Fibroblast of lung (primary cell): Measurements from ENCODE around the gene DCK. TPM values are rescaled to one million over a fixed set of nuclear protein-coding genes. Genes with fewer than 3 reads are reported as not detected.

Experiments used
- DNase-seq, 2 donors: peaks; one replicate each; pipeline versions ENCODE4 v3.0.0 to v3.0.0-alpha.2; 2010; ENCODE audit warnings: low read depth in 2 of 2
- H2AFZ ChIP-seq: 2 replicates; pipeline ENCODE4 v1.5.1; 2012; ENCODE audit warnings: low read length, control low read depth, inconsistent platforms
- H3K27ac ChIP-seq: 2 replicates; pipeline ENCODE4 v1.5.1; 2011; ENCODE audit warnings: low read length, control low read depth; ENCODE audit not compliant: insufficient read depth
- H3K27me3 ChIP-seq: 2 replicates; pipeline ENCODE4 v1.5.1; 2011; ENCODE audit warnings: mild to moderate bottlenecking, low read length; ENCODE audit not compliant: control insufficient read depth, insufficient read depth
- H3K36me3 ChIP-seq: 2 replicates; pipeline ENCODE4 v1.5.1; 2011; ENCODE audit warnings: low read length; ENCODE audit not compliant: control insufficient read depth, insufficient read depth
- H3K4me1 ChIP-seq: 2 replicates; pipeline ENCODE4 v1.5.1; 2011; ENCODE audit warnings: low read length; ENCODE audit not compliant: control insufficient read depth, insufficient read depth; ENCODE audit errors: extremely low read depth
- H3K4me2 ChIP-seq: 2 replicates; pipeline ENCODE4 v1.5.1; 2011; ENCODE audit warnings: low read length, control low read depth; ENCODE audit not compliant: insufficient read depth; ENCODE audit errors: extremely low read depth
- H3K4me3 ChIP-seq, 4 experiments: fragments of 200-600 bp in 1 of 4; sonication (generic) in 1 of 4; replicated peaks in 1 of 4; 2 replicates each; pipeline ENCODE4 v1.5.1; 2011 to 2016; ENCODE audit warnings: low read length in 4 of 4, low read depth in 3 of 4, mild to moderate bottlenecking in 3 of 4, control low read depth in 2 of 4, inconsistent platforms in 1 of 4, mixed read lengths in 1 of 4; ENCODE audit not compliant: insufficient read depth in 1 of 4; ENCODE audit errors: control extremely low read depth in 1 of 4
- H3K79me2 ChIP-seq: 2 replicates; pipeline ENCODE4 v1.5.1; 2012; ENCODE audit warnings: mild to moderate bottlenecking, low read length, inconsistent platforms; ENCODE audit not compliant: control insufficient read depth, insufficient read depth
- H3K9ac ChIP-seq: 2 replicates; pipeline ENCODE4 v1.5.1; 2011; ENCODE audit warnings: mild to moderate bottlenecking, low read length, control low read depth; ENCODE audit not compliant: insufficient read depth
- H3K9me3 ChIP-seq: 2 replicates; pipeline ENCODE4 v1.5.1; 2012; ENCODE audit warnings: low read depth, low read length; ENCODE audit not compliant: control insufficient read depth, insufficient read depth
- H4K20me1 ChIP-seq: 2 replicates; pipeline ENCODE4 v1.5.1; 2011; ENCODE audit warnings: low read length; ENCODE audit not compliant: control insufficient read depth, insufficient read depth; ENCODE audit errors: extremely low read depth
- EZH2 ChIP-seq: IDR thresholded peaks from 2 replicates; pipeline ENCODE4 v1.5.1; 2012; ENCODE audit warnings: low read length, control low read depth, mild to moderate bottlenecking; ENCODE audit errors: missing control alignments
- polyA plus RNA-seq, 2 donors: library from polyadenylated mRNA; depleted of rRNA in 1 of 2; stranded (reverse) in 1 of 2; unstranded in 1 of 2; fragments of >200 nt; gene quantifications; 2 replicates each; pipeline ENCODE4 v1.2.1, GENCODE V29; 2011 to 2012; ENCODE audit warnings: missing spikeins in 1 of 2
- total RNA-seq: library from RNA; depleted of rRNA; stranded (reverse); fragments of >200 nt; gene quantifications from 2 replicates; pipeline ENCODE4 v1.2.1, GENCODE V29; 2014
- TF ChIP-seq, protein P1 (sequence below), 2 donors: IDR thresholded peaks in 1 of 2; conservative IDR thresholded peaks in 1 of 2; 1 replicate in 1 of 2; 2 replicates in 1 of 2; pipeline ENCODE4 v1.5.1; 2011 to 2012; ENCODE audit warnings: low read length in 2 of 2, control low read depth in 1 of 2, inconsistent platforms in 1 of 2, low read depth in 1 of 2, mild to moderate bottlenecking in 1 of 2

Gene DCK
- total and polyA plus RNA-seq, 2 donors (not counting 1 experiment from before 2014, with no cell fraction given), result 12.2 to 18.4 TPM

DNA sequence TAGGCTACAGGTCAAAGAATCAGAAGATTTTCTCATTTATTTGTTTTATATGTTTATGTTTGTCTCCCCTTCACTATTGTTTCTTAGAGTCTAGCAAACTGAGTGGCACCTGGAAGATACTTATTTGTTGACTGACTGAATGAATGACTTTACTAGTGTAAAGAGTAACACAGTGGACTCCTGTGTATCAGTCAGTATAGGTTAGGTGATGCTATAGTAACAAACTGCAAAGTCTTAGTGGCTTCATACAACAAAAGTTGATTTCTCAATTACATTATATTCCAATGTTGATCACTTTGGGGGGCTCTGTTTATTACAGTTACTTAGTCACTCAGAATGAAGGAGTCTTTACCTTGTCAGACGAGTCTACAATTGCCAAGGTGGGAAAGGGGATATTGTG, 76.6 kb downstream of the DCK start:
- Histone ChIP-seq H3K79me2 (no peaks in the 10 kb centered on the region), H3K9ac (no peak overlapping the region), H3K4me2 (no peak overlapping the region), H4K20me1 (no peaks in the 10 kb centered on the region), H3K4me1 (no peaks in the 10 kb centered on the region), H2AFZ (no peak overlapping the region), H3K9me3 (no peaks in the 10 kb centered on the region), H3K27me3 (no peaks in the 10 kb centered on the region), H3K4me3 (no peak overlapping the region), H3K27ac (no peak overlapping the region), H3K36me3 (no peaks in the 10 kb centered on the region)
- DNase-seq, result no peak
- TF ChIP-seq, protein P1, sequence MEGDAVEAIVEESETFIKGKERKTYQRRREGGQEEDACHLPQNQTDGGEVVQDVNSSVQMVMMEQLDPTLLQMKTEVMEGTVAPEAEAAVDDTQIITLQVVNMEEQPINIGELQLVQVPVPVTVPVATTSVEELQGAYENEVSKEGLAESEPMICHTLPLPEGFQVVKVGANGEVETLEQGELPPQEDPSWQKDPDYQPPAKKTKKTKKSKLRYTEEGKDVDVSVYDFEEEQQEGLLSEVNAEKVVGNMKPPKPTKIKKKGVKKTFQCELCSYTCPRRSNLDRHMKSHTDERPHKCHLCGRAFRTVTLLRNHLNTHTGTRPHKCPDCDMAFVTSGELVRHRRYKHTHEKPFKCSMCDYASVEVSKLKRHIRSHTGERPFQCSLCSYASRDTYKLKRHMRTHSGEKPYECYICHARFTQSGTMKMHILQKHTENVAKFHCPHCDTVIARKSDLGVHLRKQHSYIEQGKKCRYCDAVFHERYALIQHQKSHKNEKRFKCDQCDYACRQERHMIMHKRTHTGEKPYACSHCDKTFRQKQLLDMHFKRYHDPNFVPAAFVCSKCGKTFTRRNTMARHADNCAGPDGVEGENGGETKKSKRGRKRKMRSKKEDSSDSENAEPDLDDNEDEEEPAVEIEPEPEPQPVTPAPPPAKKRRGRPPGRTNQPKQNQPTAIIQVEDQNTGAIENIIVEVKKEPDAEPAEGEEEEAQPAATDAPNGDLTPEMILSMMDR (conservative IDR thresholded peaks at IDR 0.05 in 1 of 2, IDR thresholded peaks at IDR 0.05 in 1 of 2; ENCODE audit: low read depth in 1 of 2, low read length in 2 of 2), result no peak
- no peak for TF ChIP-seq EZH2

DNA sequence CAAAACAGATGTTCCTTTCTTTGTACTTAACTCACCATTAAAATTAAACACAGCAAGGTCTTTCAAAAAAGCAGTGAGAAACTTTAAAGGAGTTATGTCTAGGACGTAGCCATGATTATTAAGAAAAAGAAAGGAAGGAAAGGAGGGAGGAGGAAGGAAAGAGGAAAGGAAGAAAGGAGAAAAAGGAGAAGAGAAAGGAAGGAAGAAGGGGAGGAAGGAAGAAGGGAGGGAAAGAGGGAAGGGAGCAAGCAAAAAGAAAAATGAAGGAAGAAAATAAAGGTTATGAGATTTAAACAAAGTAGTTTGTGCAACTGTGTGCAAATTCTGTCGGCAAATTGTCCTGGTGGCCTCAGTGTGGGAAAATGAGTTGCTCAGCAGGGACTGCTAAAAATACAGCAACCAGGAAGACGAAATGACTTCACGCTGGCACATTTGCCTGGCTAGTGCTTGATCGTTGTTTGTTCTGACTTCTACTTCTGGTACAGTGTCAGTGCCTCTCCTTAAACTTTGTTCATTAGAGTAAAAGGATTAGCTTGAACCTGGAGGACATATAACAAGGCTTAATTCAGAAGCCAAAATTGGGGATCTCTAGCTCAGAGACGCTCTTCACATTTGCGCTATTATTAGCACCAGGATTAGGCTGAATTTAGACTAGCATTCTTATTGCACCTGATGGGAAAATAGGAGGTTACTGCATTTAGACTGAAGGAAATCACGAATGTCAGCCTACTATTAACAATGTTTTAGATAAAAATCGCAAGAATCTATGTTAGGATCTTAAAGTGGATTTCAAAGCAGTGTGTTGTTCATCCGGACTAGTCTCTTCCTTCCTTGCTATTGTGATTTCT, 81.2 kb downstream of the DCK start:
- Histone ChIP-seq H2AFZ (peak overlapping the region; percentile 76), H3K4me1 (no peaks in the 10 kb centered on the region), H3K27ac (no peak overlapping the region), H3K4me2 (peak overlapping the region; percentile 11), H3K27me3 (no peaks in the 10 kb centered on the region), H4K20me1 (no peaks in the 10 kb centered on the region), H3K36me3 (no peaks in the 10 kb centered on the region), H3K79me2 (no peaks in the 10 kb centered on the region), H3K9me3 (no peaks in the 10 kb centered on the region), H3K9ac (peak overlapping the region; percentile 17), H3K4me3 (peak overlapping the region in 1 of 4 experiments; percentile 15)
- DNase-seq, result no peak
- no peak for TF ChIP-seq EZH2
- TF ChIP-seq, protein P1 (conservative IDR thresholded peaks at IDR 0.05 in 1 of 2, IDR thresholded peaks at IDR 0.05 in 1 of 2; ENCODE audit: low read depth in 1 of 2, low read length in 2 of 2), result no peak

Other genes with a start within 250 kb of the DCK start
- 62.4 and 73.3 TPM in 2 replicates for gene GRSF1, start 153.8 kb upstream of the DCK start, total RNA-seq
- 96.5 and 101 TPM in 2 replicates for gene GRSF1, start 153.8 kb upstream of the DCK start, polyA plus RNA-seq
- gene MOB1B, start 91.3 kb upstream of the DCK start, total RNA-seq, result 11.3 and 17.5 TPM in 2 replicates
- gene MOB1B, start 91.3 kb upstream of the DCK start, polyA plus RNA-seq, result 14.9 and 20.7 TPM in 2 replicates